ENCODE measurements around the gene SLC22A13.
"Not testable (repeated sequence)": the region's sequence is repeated elsewhere in the genome, so short reads cannot be mapped to it uniquely, and the experiment has no call there.

Gene SLC22A13

GRCh38 chr3:38265604-38266307, at the start of gene SLC22A13:
TSS of gene SLC22A13 (plus strand) at chr3:38265812. CDS start at chr3:38265861, 49 bp downstream.
- no peak for DNase-seq (ENCODE audit: low read depth)

DNA sequence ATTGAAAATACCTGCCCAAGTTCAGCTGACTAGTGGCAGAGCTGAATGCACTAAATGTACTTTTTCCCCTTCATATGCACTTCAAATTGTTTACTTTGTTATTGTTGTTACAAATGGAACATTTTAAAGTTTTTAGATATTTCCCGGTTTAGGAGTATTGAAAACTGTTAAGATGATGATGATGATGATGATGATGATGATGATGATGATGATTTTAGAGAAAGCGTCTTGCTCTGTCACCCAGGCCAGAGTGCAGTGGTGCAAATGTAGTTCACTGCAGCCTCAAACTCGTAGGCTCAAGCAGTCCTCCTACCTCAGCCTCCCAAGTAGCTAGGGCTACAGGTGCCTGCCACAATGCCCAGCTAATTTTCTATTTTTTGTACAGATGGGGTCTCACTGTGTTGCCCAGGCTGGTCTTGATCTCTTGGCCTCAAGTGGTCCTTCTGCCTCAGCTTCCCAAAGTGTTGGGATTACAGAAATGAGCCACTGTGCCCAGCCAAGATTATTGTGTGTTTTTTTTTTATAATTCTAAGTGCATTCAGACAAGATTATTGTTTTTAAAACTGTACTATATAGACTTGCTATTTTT, 45.9 kb upstream of the SLC22A13 start:
- DNase-seq (ENCODE audit: low read depth), result no peak

- no peak for DNase-seq (ENCODE audit: low read depth)
These were observed 44.6 kb upstream of the SLC22A13 start for GRCh38 chr3:38221005-38221404.

GRCh38 chr3:38222032-38222634, 43.5 kb upstream of the SLC22A13 start:
- DNase-seq (ENCODE audit: low read depth), result no peak

DNA sequence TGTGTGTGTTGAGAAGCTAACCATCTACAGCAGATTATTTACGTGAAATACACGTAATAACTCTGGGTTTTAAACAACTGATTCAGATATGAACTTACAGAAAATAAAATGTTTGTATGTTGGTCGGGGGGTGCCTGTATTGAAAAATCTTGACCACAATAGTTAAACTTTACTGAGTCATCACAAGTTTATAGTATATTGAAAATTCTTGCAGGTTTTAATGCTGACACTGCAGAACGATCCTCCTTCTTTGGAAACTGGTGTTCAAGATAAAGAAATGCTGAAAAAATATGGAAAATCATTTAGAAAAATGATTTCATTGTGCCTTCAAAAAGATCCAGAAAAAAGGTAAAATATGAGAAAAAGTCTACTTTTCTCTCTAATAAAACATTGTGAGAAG, 41.3 kb upstream of the SLC22A13 start:
- no peak for DNase-seq (ENCODE audit: low read depth)

DNA sequence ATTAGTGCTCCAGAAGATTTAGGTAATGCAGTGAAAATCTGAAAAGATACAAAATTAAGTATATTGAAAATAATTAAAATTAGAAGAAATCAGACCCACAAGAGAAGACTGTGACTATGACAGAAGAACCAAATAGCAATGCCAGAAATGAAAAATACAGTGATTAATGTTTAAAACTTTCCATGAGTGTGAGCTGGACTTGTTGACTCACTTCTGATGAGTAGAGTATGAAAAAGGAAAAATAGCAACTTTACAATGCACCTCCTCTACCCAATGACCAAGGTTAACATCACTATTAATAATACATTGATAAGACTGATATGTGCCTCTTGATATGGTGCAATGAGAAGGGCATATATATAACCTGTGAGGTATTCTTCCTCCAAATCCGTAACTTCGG, 39.3 kb upstream of the SLC22A13 start:
- peak; percentile 15 for DNase-seq (ENCODE audit: low read depth)

GRCh38 chr3:38227989-38228388, 37.6 kb upstream of the SLC22A13 start:
- DNase-seq (ENCODE audit: low read depth), result peak; percentile 68

GRCh38 chr3:38229036-38229435, 36.6 kb upstream of the SLC22A13 start:
- no peak for DNase-seq (ENCODE audit: low read depth)

GRCh38 chr3:38232701-38233100, 32.9 kb upstream of the SLC22A13 start:
- DNase-seq (ENCODE audit: low read depth), result no peak

DNA sequence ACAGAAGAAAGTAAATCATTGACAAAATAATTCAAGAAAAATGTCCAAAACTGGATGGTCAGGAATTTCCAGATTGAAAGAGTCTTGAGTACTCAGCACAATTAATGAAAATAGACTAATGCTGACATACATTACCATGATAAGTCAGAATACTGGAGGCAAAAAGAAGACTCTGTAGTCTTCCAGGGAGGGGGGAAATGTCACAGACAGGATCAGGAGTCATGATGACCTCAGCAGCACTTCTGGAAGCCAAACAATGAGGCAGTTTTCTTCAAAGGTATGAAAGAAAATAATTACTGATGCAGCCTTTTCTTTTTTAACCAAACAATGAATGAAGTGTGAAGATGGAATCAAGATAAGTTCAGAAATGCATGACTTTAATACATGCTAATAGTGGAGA, 30.1 kb upstream of the SLC22A13 start:
- DNase-seq (ENCODE audit: low read depth), result no peak

- no peak for DNase-seq (ENCODE audit: low read depth)
These were observed 27.1 kb upstream of the SLC22A13 start for GRCh38 chr3:38238416-38239008.

GRCh38 chr3:38242812-38243211, 22.8 kb upstream of the SLC22A13 start:
- DNase-seq (ENCODE audit: low read depth), result not testable (repeated sequence)

DNA sequence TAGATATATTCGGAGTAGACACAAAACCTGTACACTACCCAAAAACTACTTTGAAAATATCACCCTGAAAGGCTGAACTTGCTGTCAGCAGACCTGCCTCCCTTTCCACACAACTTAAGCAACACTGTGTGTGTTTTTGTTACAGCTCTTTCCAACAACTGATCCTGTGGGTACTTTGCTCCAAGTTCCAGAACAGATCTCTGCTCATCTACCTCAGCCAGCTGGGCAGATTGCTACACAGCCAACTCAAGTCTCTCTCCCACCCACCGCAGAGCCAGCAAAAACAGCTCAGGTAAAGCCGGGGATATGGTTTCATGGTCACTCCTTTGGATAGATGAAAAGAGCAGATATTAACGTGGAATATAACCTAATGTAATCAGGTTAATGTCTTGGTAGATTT, 19.7 kb upstream of the SLC22A13 start:
- no peak for DNase-seq (ENCODE audit: low read depth)

DNA sequence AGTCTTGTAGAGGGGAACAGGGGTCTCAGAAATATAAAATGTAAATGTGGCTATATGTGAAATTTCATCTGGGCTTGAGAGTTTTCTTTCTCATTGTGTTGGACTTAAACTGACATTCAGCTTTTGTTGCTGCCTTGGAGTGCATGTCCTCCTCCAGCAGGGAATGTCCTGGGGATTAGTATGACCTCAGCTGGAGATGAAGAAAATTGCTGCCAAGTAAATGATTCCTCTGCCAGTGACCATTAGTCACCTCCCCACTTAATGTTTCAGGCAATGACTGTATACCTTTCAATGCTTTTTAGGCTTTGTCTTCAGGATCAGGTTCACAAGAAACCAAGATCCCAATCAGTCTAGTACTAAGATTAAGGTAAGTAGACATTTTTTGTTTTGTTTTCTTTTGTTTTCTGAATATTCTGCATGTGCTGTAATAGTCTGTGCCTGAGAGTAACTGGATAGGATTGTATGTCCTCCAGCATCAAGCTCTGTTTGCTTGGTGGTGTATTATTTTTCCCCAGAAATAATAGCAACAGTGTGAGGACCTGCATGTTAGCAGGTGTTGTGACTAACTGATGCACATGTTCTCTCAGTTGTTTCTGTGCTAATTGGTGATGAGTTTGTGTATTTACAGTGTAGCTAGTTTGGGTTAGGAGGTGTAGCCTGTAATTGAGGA, 18.1 kb upstream of the SLC22A13 start:
- peak; percentile 79 for DNase-seq (ENCODE audit: low read depth)

DNA sequence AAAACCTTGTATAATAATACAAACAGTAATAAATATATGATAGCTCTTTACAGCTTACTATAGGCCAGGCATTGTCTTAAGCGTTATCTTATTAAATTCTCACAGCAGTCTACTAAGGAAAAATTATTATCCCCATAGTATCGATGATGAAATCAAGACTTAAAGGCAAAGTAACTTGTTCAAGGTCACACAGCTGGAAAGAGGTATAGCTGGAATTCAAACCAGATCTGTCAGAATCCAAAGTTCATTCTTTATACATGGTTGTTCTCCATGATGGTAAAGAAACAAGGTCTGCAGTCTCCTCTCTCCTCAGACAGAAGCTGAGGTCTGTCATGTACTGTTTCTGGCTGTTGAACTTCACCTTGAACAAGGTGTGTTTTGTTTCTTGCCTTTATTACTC, 15.4 kb upstream of the SLC22A13 start:
- no peak for DNase-seq (ENCODE audit: low read depth)

GRCh38 chr3:38251197-38251596, 14.4 kb upstream of the SLC22A13 start:
- DNase-seq (ENCODE audit: low read depth), result no peak

- DNase-seq (ENCODE audit: low read depth), result no peak
These were observed 11.9 kb upstream of the SLC22A13 start for GRCh38 chr3:38253704-38254103.

- DNase-seq (ENCODE audit: low read depth), result no peak
These were observed 10.7 kb upstream of the SLC22A13 start for GRCh38 chr3:38254872-38255271.

DNA sequence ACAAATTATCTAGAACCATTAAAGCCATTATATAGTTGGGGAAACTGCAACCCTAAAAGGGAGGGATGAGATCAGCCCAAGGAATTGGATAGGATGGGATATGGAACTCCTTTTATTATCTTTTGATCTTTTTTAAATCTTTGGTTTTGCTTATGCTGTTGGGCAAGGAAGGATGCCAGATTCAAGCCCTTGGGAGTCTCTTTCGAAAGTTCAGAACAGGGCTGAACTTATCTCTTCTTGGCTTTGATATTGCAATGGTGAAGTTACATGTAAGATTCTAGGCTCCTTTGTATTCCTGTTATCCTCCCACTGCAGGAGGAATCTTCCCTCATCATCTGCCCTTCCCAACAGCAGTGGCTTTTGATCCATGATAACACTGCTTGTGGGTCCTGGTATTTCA, 10.0 kb upstream of the SLC22A13 start:
- DNase-seq (ENCODE audit: low read depth), result no peak

GRCh38 chr3:38257583-38257982, 8.0 kb upstream of the SLC22A13 start:
- no peak for DNase-seq (ENCODE audit: low read depth)

DNA sequence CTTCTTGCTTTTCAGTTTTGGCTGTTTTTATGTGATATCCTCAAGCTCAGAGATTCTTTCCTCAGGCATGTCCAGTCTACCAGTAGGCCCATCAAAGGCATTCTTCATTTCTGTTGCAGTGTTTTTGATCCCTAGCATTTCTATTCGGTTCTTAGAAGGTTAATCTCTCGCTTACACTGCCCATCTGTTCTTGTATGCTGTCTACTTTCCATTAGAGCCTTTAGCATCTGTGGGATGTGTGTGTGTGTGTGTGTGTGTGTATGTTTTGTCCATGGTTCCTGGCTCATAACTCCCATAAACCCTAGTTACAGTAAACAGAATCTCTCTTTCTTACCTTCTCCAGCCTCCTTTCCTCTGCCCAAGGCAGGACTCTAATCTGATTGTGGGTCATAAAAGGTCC, 5.1 kb upstream of the SLC22A13 start:
- no peak for DNase-seq (ENCODE audit: low read depth)

DNA sequence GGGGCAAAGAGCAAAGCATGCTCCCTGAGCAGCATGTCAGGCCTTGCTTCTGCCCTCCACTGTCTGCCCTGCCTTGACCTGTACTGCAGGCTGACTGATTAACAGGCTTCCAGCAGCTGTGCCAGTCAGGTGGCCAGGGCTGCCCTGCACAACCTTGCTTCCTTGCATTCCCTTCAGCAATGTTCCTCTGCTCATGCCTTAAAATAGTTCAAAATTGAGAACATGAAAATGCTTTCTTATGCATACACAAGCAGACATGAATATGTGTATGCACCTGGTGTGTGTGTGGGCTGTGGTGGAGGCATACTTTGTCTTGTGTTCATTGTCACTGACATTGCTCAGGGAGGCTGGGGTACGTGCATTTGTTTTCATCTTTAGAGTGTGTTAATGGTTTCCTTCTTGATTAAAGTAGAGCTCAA, 1.2 kb upstream of the SLC22A13 start:
- DNase-seq (ENCODE audit: low read depth), result no peak

GRCh38 chr3:38264779-38265178, 833 bp upstream of the SLC22A13 start:
- DNase-seq (ENCODE audit: low read depth), result no peak

Measured in GM04503 (cell line).